HG03108 (cell line): ENCODE measurements around the gene EEF1G.
"Not testable (repeated sequence)": the region's sequence is repeated elsewhere in the genome, so short reads cannot be mapped to it uniquely, and the experiment has no call there.

Experiments
- ATAC-seq: cut with Tn5 transposase; IDR thresholded peaks from one replicate; pipeline ENCODE4 v1.9.1; 2021; ENCODE audit warnings: moderate library complexity; ENCODE audit not compliant: unreplicated experiment

The EEF1G gene

DNA sequence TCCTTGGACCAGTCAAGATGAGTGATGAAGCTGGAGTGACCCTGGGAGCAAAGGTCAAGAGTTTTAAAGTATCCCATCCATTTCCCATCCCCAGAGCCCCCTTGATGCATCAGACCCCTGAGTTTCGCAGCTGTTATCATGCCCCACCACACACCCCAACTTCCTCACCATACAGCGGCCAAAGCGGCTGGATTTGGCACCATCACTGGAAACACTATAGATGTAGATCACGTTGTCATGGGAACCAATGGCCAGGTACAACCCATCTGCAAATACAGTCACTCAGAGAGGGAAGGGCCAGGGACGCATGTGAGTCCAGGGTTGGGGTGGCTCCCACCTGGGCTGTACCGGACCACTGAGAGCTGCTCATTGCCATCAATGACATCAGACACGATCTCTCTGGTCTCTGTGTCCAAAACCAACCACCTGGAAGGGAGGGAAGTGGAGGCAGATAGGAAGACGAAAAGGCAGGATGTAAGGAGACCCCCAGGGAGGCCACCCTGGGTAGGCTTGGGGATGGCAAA is 30.1 kb upstream of the EEF1G start:
- no peak for ATAC-seq

DNA sequence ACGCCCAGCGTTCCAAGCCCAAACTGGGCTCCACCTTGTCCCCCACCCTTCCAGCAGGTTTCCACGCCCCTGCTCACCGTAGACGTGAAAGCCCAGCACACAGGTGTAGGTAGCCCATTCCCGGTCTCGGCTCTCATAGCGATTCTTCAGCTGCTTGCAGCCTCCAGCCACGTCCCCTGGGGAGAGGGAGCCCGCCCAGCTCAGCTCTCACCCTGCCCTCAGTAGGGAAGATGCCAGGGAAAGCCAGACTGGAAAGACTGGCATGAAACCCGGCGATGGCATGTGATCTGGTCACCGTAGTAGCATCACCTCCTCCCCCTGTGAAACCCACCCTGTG is 29.3 kb upstream of the EEF1G start:
- ATAC-seq: no peak

- ATAC-seq: no peak
Observed at GRCh38 chr11:62602141-62603071, 28.7 kb upstream of the EEF1G start.

DNA sequence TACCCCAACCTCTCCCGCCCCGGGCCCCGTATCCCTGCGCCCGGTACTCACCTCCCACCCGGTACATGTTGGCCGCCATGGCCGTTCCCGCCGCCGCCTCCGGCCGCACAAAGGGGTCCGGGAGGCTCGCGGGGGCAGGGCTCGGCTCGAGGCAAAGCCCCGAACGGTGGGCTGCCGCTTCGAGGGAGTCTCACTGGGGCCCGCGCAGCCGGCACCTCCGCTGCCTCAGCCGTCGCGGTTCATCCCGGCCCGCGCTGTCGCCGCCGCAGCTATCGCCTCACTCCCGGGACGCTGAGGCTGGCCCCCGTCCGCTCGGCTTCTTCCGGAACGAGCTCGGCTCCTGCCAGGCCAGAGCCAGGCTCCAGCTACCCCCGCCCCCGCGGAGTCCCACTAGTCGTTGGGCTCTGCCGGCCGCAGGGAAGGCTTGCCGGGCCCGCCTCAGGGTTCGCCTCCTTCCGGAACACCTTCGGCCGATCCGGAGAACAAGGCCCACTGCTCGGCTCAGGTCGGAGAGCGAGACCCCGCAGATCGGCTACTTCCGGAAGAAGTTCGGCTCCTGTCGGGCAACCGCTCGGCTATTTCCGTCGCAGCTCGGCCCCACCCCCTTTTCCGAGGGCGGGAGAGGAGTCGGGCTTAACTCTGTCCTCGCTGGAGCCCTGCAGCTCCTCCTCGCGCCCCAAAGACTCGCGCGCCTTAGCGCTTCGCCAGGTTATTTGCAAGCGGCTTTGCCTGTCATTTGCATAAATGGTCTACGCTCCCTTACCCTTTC is 27.9 kb upstream of the EEF1G start, which contains the start of gene MTA2:
Gene MTA2 (minus strand): TSS at position 494 of the 769 bp plus-strand sequence. CDS start 415 bp downstream, at position 79.
- peak; percentile 75 for ATAC-seq

GRCh38 chr11:62601122-62601371 is 27.4 kb upstream of the EEF1G start:
- peak; percentile 5 for ATAC-seq

DNA sequence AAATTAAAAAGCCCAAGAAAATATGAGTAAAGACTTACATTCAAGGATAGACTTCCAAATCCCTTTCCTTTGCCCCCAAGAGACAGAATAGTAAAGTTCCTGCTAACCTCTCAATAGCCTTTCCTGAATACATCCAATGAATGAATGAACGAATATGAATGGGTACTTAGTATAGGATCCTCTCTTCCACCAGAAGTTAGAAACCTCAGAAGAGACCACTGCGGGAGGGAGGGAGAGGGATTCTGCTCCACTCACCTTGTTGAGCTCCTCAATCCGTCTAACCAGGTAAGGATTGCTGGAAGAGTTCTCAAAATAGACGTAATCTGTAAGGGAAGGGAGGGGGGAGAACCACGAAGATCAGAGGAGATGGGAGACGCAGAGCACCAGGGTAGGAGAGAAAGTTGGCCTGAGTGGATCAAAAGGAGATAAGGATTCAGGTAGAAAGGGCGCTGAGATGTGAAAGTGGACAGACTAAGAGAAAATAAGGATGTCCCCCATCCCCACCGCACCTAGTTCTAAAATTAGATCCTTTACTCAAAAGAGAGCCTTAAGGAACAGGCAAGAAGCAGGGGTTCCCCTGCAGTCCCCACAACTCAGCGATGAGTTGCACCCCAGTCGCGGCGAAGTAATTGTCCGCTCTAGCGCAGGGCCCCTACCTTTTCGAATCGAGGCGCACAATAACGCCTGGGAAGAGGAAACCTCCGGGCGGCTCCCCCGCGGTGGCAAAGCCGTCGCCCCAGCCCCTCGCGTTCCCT is 26.9 kb upstream of the EEF1G start:
- no peak for ATAC-seq

- no peak for ATAC-seq
Observed at GRCh38 chr11:62599901-62600300, 26.2 kb upstream of the EEF1G start.

DNA sequence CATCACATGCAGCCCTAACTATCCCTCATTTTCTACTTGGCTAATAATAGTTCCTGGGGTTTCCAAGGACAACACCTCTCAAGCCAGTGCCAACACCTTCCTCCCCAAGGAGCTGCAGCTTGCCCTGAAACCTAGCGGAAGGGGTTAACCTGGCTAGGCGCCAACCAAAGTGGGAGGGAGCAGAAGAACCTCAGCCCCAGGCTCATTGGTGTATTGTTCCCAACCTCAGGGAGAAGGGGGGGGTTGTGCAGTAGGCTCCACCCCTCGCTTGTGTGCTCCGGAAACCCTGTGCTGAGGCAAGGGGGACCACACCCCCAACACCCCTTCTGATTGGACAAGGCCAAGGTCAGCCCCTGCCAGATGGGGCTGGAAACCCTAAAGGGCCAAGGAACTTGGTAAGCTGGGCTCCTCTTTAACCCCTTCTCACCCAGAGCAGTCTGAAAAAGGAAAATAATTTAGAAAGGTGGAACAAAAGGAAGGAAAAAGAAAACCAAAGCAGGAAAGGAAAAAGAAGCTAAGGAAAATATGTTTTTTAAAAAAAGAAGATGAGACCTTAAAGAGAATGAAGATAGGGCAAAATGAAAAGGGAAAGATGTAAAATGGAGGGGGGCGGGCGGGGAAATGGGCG is 25.5 kb upstream of the EEF1G start:
- peak; percentile 44 for ATAC-seq

DNA sequence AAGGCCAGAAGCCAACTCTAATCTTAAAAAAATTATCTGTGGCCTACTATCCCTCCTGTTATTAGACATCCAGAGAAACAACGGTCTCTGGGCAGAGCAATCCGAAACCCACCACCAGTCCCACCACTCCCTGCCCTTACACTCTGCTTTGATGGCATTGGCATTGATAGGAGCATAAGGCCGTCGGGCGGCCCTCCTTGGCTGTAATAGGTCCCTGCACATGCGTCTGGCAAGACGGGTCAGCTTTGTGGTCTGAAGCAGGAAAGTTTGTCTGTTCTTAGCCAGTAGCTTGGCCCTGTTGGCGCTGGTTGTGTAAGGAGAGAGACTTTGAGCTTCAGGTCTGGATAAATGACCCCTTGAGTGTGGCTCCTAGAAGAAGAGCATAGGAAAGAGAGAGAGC is 21.4 kb upstream of the EEF1G start:
- ATAC-seq: no peak

DNA sequence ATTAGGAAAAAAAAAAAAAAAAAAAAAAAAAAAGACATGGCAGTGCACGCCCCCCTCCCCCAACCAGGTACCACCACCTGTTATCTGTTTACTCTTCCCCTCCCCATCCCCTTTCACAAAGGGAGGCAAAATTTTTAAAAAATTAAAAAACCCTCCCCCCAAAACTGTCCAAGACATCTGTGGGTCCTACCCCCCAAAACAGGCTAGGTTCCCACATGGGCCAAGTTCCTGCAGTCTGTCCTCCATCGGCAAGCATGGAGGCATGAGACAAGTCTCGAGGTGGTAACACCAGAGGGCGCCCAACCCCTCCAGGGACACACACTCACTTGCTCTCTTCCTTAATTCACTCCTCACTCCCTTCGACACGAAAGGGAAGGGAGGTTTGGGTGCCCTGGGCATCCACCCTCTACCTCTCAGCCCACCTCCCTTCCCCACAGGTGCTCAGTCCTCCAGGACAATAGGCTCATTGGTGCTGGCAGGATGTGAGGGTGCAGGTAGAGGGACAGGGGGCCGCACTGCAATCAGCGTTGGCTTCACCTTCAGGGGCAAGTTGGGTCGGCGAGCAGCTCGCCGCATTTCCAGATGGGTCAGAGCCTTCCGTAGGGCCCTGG is 19.8 kb upstream of the EEF1G start:
- ATAC-seq: no peak

GRCh38 chr11:62592989-62593421 is 19.3 kb upstream of the EEF1G start:
- no peak for ATAC-seq

DNA sequence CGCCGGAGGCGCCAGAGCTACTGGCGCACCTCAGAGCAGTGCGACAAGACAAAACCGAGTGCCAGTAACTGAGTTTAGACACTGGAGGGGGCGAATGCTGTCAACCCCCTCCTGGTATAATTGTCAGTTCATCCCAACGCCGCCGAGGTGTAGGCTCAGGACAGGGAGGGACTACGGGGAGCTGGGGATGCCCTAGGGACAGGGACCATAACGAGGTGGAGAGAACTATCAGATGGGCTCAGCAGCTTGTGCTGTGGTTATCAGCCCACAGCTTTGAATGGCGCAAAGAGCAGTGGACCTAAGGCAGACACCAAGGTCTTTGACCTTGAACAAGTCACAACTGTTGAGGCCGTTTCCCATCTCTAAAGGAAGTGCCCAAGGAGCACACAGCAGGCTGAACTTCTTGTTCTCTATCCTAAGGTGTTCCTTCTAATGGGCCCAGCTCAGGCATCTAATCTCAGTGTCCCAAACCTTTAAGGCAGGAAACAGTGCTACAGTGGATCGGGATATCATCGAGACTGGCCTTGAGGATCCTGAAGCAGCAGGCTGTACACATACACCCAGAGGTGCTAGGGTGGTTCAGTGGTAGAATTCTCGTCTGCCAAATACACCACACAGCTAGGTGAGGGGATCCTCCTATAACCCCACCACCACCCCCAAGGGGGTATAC is 18.6 kb upstream of the EEF1G start:
- no peak for ATAC-seq

GRCh38 chr11:62591448-62592145 is 17.9 kb upstream of the EEF1G start, which contains the start of gene TUT1:
Gene TUT1, minus strand, starts transcription at chr11:62591523. Its CDS starts 38 bp downstream, at chr11:62591485.
- ATAC-seq: peak; percentile 84

GRCh38 chr11:62588966-62589637 is 15.4 kb upstream of the EEF1G start:
- ATAC-seq: no peak

- ATAC-seq: not testable (repeated sequence)
Observed at GRCh38 chr11:62585356-62585755, 11.7 kb upstream of the EEF1G start.

DNA sequence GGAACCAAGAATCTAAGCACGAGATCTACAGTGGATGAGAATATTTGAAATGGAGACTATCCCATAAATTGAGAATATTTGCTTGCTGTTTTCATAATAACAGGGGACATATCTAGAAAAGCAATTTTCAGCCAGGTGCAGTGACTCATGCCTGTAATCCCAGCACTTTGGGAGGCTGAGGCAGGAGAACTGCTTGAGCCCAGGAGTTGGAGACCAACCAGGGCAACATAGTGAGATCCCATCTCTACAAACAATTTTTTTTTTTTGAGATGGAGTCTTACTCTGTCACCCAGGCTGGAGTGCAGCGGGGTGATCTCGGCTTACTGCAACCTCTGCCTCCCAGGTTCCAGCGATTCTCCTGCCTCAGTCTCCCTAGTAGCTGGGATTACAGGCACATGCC is 8.0 kb upstream of the EEF1G start:
- ATAC-seq: not testable (repeated sequence)

DNA sequence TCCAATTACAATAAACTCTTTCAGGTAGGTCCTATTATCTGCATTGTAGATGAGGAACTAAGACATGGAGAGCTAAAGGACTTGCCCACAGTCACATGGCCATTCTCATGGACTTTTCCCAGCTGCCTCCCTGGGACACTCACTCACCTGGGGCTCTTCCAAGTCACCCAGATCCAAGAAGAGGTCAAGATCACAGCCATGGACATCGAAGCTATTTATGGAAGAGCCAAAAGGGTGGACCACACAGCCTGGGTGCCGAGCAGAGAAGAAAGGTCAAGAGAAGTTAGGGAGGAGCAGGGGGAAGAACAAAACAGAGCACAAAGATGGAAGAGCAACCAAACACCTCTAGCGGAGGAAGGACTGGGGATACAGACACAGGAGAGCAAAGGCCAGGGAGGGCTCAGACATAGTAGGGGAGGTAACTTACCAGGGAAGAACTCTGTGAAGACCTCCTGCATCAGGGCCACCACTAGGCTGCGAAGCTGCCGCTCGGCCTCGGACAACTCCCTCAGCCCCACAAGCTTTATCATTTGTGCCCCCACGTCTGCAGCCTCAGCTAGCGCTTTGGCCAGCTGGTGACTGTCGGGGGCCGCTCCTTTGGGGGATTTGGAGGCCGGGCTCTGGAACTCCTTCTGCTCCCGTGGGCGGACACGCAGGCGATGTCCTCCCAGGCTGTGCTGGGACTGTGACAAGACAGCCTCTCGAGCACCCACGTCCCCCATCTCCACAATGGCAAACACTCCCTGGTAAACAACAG is 7.4 kb upstream of the EEF1G start:
- ATAC-seq: no peak

- ATAC-seq: no peak
Observed at GRCh38 chr11:62579252-62579651, 5.6 kb upstream of the EEF1G start.
